OCI-LY7 (cell line): ENCODE data around the gene EMSY.

ENCODE experiments used
- CTCF ChIP-seq: fragments of 200-600 bp; sonication (generic); conservative IDR thresholded peaks from 2 replicates; pipeline ENCODE4 v1.5.1; 2014; ENCODE audit warnings: mild to moderate bottlenecking, antibody characterized with exemption, low read length, moderate library complexity, mixed read lengths
- EZH2phosphoT487 ChIP-seq: fragments of 200-600 bp; sonication (generic); IDR thresholded peaks from 2 replicates; pipeline ENCODE4 v1.6.1; 2018; ENCODE audit warnings: low read depth, borderline replicate concordance, mild to moderate bottlenecking, mixed run types, antibody characterized with exemption, low read length, moderate library complexity, mixed read lengths

GRCh38 chr11:76596652-76597051 is 151.8 kb downstream of the EMSY start:
- TF ChIP-seq CTCF (no peak), EZH2phosphoT487 (no peak)
